HL-60 (cell line): ENCODE results near the gene TOX2.

Experiments
- DNase-seq, 2 experiments: peaks; one replicate each; pipeline ENCODE4 v3.0.0-alpha.2; 2010 to 2020; ENCODE audit warnings: low read depth in 1 of 2, low spot score in 1 of 2
- H3K27ac ChIP-seq: fragments of 250-450 bp; sonication (Bioruptor Pico); replicated peaks from 2 replicates; pipeline ENCODE4 v1.5.1; 2020; ENCODE audit warnings: mild to moderate bottlenecking, moderate library complexity
- H3K27me3 ChIP-seq: fragments of 250-450 bp; sonication (Bioruptor Pico); 2 replicates; pipeline ENCODE4 v1.5.1; 2021; ENCODE audit warnings: mild to moderate bottlenecking, moderate library complexity; ENCODE audit not compliant: insufficient read depth, poor library complexity, severe bottlenecking
- H3K4me3 ChIP-seq: replicated peaks from 2 replicates; pipeline ENCODE4 v1.5.1; 2011; ENCODE audit warnings: mild to moderate bottlenecking, control low read depth, low read length; ENCODE audit not compliant: insufficient read depth
- GABPA ChIP-seq: IDR thresholded peaks from 2 replicates; pipeline ENCODE4 v1.6.1; 2012; ENCODE audit warnings: low read depth
- POLR2AphosphoS5 ChIP-seq: IDR thresholded peaks from 2 replicates; pipeline ENCODE4 v1.6.1; 2012; ENCODE audit warnings: low read depth
- REST ChIP-seq: IDR thresholded peaks from 2 replicates; pipeline ENCODE4 v1.6.1; 2012; ENCODE audit warnings: low read depth; ENCODE audit not compliant: insufficient replicate concordance
- SPI1 ChIP-seq: IDR thresholded peaks from 2 replicates; pipeline ENCODE4 v1.6.1; 2012; ENCODE audit warnings: low read depth, mild to moderate bottlenecking, borderline replicate concordance
- TF ChIP-seq, protein P1 (sequence below): IDR thresholded peaks from one replicate; pipeline ENCODE4 v1.5.1; 2011; ENCODE audit warnings: low read length, control low read depth, inconsistent platforms; ENCODE audit not compliant: insufficient read depth

Gene TOX2

GRCh38 chr20:43926287-43927050 lies 11.8 kb downstream of the TOX2 start:
- DNase-seq: no peak
- no peaks in the 10 kb centered on the region for H3K27me3 ChIP-seq
- no peak overlapping the region for H3K4me3 ChIP-seq
- H3K27ac ChIP-seq: no peak overlapping the region
- TF ChIP-seq POLR2AphosphoS5 (no peak), GABPA (no peak), REST (no peak), SPI1 (no peak)
- TF ChIP-seq, protein P1, sequence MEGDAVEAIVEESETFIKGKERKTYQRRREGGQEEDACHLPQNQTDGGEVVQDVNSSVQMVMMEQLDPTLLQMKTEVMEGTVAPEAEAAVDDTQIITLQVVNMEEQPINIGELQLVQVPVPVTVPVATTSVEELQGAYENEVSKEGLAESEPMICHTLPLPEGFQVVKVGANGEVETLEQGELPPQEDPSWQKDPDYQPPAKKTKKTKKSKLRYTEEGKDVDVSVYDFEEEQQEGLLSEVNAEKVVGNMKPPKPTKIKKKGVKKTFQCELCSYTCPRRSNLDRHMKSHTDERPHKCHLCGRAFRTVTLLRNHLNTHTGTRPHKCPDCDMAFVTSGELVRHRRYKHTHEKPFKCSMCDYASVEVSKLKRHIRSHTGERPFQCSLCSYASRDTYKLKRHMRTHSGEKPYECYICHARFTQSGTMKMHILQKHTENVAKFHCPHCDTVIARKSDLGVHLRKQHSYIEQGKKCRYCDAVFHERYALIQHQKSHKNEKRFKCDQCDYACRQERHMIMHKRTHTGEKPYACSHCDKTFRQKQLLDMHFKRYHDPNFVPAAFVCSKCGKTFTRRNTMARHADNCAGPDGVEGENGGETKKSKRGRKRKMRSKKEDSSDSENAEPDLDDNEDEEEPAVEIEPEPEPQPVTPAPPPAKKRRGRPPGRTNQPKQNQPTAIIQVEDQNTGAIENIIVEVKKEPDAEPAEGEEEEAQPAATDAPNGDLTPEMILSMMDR: no peak

- Histone ChIP-seq H3K4me3 (no peak overlapping the region), H3K27me3 (no peaks in the 10 kb centered on the region), H3K27ac (no peak overlapping the region)
- TF ChIP-seq GABPA (no peak), POLR2AphosphoS5 (no peak), SPI1 (no peak), REST (no peak)
- TF ChIP-seq, protein P1: no peak
- no peak for DNase-seq
These were observed 17.3 kb downstream of the TOX2 start for GRCh38 chr20:43931976-43932375.

GRCh38 chr20:43934833-43935232 lies 20.2 kb downstream of the TOX2 start:
- Histone ChIP-seq H3K4me3 (no peak overlapping the region), H3K27me3 (no peaks in the 10 kb centered on the region), H3K27ac (no peak overlapping the region)
- TF ChIP-seq POLR2AphosphoS5 (no peak), REST (no peak), SPI1 (no peak), GABPA (no peak)
- TF ChIP-seq, protein P1: no peak
- DNase-seq: no peak
